HG02840 (cell line): ENCODE data around the gene PITPNM3.

Source experiments
- ATAC-seq: cut with Tn5 transposase; IDR thresholded peaks from one replicate; pipeline ENCODE4 v1.9.1; 2021; ENCODE audit warnings: mild to moderate bottlenecking, moderate library complexity, moderate number of reproducible peaks; ENCODE audit not compliant: unreplicated experiment, low FRiP score

PITPNM3 gene

DNA sequence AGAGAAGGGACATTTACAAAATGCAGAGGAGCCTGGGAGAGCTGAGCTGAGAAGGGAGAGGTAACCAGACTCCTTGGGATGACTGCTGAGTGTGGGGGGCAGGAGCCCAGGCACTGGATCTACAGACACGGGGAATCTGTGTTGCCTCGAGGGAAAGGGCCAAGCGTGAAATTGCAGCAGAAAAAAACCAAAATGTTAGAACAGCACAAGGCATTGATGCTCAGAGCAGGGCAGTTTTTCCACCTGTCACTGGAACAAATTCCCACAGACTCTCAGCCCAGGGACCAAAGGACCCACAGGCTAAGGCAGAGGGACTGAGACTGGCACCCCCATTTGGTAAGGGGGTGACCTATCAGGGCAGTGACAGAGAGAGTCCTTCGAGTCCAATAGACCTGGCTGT, 2.0 kb downstream of the PITPNM3 start:
- no peak for ATAC-seq

DNA sequence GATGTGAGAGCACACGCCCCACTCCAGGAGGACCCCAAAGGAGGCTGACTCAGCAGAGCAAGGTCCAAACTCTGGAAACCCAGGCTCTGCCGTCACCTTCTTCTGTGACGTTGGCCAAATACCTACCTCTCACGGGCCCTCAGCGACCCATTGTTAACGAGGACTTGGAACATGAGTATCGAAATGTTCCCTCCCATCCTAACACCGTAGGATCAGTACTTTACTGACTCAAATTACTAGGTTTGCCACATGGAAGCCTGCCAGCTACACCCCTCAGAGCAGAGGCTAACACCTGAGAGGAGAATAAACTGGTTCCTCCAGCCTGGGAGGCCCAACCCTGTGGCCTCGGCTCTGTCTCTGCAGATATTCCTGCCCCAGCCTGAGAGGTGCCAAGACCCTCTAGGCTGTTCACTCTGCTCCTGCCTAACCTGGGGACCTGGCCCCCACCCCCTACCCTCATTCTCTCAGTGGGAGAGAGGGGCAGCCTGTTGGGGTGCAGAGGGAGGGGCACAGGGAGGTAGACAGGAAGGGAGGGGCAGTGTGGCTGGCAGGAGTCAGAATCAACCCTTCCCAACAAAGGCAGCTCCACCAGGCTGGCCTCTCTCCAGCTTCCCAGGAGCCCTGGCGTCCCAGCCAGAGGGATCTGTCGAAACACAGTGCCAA, 4.4 kb downstream of the PITPNM3 start:
- no peak for ATAC-seq

DNA sequence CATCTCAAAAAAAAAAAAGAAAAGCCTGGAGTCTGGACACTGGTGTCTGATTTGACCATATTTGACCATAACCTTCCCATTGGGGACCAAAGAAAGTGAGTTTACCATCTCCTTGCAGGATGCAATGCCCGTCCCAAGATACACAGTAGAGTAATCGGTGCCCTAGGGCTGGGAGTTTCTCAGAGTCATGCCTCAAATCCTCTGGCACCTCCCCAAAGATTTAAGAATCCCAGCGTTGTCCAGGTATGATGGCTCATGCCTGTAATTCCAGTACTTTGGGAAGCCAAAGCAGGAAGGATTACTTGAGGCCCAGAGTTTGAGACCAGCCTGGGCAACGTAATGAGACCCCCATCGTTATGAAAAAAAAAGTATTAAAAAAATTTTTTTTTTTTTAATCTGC, 5.0 kb downstream of the PITPNM3 start:
- no peak for ATAC-seq

DNA sequence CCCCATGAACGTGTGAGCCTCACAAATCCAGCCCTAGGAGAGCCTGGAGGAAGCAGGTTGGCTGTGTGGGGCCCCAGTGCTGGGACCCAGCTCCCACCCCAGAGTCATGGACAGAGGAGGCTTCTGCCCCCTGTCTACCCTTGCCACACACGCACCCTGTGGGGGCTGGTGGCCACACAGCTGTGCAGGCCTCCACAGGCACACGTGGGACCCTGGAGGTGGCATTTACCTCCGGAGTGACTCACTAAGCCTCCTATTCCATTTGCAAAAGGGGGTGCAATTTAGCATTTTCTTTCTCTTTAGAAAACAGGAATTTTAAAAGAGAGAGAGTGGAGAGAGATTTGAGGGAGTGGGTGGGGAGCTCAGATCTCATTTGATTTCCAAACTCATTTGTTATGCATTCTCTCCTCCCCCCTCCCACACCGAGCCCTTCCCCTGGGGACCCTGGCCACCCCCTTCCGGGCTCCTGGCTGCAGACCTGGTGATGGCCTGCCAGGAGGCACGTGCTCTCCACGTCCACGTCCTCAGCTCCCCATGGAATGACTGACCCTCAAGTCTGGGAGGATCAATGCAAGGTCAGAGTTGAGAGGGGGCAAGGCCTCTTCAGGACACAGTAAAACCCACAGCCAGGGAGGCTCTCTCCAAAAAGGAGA, 6.8 kb downstream of the PITPNM3 start:
- no peak for ATAC-seq

DNA sequence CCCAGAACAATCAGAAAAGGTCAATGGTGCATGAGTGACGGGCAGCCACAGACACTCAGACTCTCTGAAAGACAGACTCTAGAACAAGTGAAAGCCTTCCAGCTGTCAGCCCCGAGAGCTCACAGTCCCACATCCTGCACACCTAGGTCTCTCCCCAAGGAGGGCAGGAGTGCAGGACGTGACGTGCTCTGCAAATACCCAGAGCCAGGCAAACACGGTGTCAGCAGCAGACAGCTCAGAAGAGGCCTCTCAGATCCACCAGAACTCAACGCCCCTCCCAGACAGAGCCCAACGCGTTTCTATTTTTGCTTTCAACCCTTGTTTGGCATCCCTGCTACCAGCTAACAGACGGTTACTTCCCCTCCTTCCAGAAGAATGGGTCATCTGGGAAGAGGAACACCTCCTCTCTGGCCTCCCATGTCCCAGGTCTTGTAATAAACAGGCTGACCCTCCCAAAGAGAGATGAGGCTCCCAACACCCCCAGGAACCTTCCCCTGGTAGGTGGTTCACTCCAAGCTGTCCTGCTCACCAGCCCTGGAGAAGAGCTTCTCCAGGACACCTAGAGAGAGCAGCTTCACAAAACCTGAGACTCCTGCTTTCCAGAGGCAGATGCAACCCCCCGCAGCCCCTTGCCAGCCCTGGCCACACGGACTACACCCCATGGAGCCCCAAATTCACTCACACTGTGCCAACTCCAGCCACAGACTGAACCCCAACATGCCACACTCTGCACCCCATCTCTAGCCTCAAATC, 7.6 kb downstream of the PITPNM3 start:
- ATAC-seq, result no peak

GRCh38 chr17:6548034-6548433, 8.3 kb downstream of the PITPNM3 start:
- ATAC-seq, result no peak

- ATAC-seq, result no peak
Measured at GRCh38 chr17:6547336-6547735, 9.0 kb downstream of the PITPNM3 start.

DNA sequence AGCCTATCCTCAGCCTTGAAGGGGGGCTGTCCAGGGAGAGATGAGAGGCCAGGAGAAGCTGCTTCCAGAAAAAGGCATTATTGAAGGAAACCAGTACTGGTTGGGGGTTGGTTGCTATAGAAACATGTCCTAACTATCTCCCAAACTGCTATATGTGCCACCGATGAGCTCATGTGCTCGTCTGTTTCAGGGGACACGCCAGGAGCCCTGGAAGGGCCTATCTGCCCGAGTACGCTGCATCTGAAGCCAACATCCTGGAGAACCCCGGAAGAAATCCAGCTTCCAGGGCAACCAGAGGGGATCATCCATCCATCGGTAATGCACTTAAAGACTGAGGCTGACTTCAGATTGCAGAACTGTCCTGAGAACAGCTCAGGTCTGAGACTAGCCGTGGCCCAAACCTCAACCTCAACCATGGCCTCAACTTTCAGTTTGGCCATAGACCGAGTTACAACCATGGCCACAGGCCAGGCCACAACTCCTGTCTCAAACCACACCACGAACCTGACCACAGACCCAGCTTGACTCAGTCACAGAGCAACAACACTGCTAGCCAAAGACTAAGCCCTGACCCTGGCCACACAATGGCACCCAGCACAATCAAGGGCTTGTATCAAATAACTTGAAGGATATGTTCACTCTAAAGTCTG, 10.2 kb downstream of the PITPNM3 start:
- ATAC-seq, result no peak

- no peak for ATAC-seq
Measured at GRCh38 chr17:6545291-6545690, 11.1 kb downstream of the PITPNM3 start.

DNA sequence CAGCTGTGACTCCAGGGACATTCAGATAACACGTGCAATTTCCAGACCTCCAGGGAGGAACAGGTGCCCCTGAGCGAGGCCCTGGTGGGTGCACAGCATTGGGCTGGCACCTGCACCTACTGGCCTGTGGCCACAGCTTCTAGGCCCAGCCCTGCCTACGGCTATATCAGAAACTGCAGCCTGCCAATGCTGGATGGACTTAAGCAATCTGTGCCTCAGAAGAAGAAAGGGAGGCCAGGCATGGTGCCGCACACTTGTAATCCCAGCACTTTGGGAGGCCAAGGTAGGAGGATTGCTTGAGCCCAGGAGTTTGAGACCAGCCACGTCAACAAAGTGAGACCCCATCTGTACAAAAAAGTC, 12.4 kb downstream of the PITPNM3 start:
- ATAC-seq, result no peak

DNA sequence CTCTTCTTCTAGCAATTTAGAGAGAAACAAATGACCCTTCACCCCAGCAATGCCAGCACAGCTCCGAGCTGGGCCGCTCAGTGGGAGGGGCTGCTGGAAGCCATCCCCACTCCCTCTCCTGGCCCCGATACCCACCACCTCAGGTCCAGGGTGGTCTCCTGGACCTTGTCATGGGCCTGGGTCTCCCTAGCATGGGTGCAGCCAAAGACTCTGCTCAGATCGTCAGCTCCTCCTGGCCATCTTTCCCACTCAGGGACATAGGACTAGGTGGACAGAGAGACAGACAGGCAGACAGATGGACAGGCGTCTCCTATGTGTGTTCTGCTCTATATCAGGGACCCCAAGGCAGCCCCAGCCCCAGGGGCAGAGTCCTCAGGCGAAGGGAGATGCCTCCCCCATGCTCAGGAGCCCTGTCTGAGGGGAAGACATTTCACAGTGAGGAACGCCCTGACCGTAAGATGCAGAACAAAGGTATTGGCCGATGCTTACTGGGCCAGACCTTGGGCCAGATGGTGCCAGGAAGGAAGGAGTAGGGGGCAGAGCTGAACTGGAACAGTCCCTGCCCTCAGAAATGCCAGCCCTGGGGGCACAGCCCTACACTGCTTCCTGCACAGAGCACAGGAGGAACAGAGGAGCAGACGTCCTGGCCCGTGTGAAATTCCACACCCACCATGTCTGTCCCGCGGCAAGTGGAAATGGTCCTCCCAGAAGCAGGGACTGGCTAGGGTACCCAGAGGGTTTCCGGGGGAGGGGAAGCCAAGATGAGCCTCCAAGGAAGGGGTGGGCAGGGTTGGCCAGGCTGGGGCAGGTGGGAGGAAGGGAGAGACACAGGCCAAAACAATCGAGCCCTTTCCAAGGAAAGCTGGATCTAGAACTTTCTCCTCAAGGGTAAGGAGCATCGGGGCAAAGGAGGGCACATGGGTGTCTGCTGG, 13.0 kb downstream of the PITPNM3 start:
- no peak for ATAC-seq

DNA sequence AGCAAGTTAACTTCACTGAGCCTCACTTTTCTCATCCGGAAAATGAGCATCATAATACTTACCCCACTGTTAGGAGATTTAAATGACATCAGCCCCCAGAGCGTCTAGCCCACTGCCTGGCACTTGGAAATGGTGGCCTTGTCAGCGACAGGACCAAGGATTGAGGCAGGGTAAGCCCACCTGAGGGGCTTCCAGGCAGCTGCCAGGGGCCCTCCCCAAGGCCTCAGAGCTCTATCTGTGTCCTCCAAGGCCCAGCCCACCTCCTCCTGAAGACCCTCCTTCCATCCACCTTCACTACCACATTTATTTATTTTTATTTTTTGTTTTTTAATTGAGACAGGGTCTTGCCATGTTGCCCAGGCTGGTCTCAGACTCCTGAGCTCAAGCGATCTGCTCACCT, 13.8 kb downstream of the PITPNM3 start:
- no peak for ATAC-seq

- ATAC-seq, result no peak
Measured at GRCh38 chr17:6541886-6542285, 14.5 kb downstream of the PITPNM3 start.

- no peak for ATAC-seq
Measured at GRCh38 chr17:6539871-6540270, 16.5 kb downstream of the PITPNM3 start.

- no peak for ATAC-seq
Measured at GRCh38 chr17:6536566-6537065, 19.7 kb downstream of the PITPNM3 start.

- no peak for ATAC-seq
Measured at GRCh38 chr17:6536053-6536452, 20.3 kb downstream of the PITPNM3 start.

- ATAC-seq, result no peak
Measured at GRCh38 chr17:6534846-6535514, 21.4 kb downstream of the PITPNM3 start.

- ATAC-seq, result no peak
Measured at GRCh38 chr17:6532441-6532885, 23.9 kb downstream of the PITPNM3 start.

DNA sequence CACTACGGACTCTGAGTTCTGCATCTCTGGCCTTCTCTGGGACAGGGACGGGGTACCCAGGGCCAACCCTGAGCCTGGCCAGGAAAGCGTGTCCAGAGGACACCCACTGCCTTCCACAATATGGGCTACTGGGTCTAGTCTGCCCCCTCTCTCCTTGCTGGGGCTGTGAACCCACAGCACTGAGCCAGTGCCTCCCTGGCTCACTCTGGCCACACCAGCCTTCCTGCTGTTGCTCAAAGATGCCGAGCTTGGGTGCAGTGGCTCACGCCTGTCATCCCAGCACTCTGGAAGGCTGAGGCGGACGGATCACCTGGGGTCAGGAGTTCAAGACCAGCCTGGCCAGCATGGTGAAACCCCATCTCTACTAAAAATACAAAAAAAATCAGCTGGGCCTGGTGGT, 24.8 kb downstream of the PITPNM3 start:
- ATAC-seq, result no peak
